A549 (cell line): ENCODE data around the gene KLF2.

Experiments used
- BHLHE40 ChIP-seq: IDR thresholded peaks from 2 replicates; pipeline ENCODE4 v1.6.1; 2012; ENCODE audit warnings: low read depth, low read length, inconsistent platforms
- CEBPB ChIP-seq, 2 experiments: fragments of >200 bp in 1 of 2; sonication (Bioruptor Twin) in 1 of 2; formaldehyde crosslinking in 1 of 2; IDR thresholded peaks; 2 replicates each; pipeline ENCODE4 v1.6.1; 2012 to 2016
- CTCF ChIP-seq: fragments of >200 bp; sonication (Bioruptor Twin); formaldehyde crosslinking; IDR thresholded peaks from 3 replicates; pipeline ENCODE4 v1.5.1; 2016
- EP300 ChIP-seq, 2 experiments: fragments of >200 bp; sonication (Bioruptor Twin); formaldehyde crosslinking; IDR thresholded peaks; 2 replicates in 1 of 2; 3 replicates in 1 of 2; pipeline ENCODE4 v1.6.1; 2016 to 2017
- MAX ChIP-seq: IDR thresholded peaks from 2 replicates; pipeline ENCODE4 v1.6.1; 2012
- POLR2A ChIP-seq: IDR thresholded peaks from 2 replicates; pipeline ENCODE4 v1.6.1; 2012; ENCODE audit warnings: mild to moderate bottlenecking, low read length

- no peak for TF ChIP-seq CTCF
- no peak for TF ChIP-seq EP300 (IDR thresholded peaks at IDR 0.05)
- TF ChIP-seq CEBPB (IDR thresholded peaks at IDR 0.05): no peak
- TF ChIP-seq MAX: no peak
- no peak for TF ChIP-seq POLR2A
- no peak for TF ChIP-seq BHLHE40
Observed at GRCh38 chr19:16373532-16373931, 48.9 kb downstream of the KLF2 start.
